HEK293 (cell line): Measurements from ENCODE around the gene WDR35.

Source experiments
- CTCF ChIP-seq: fragments of 450-650 bp; formaldehyde crosslinking; IDR thresholded peaks from 2 replicates; pipeline ENCODE4 v1.5.1; 2016; ENCODE audit warnings: missing biosample characterization, missing genetic modification characterization
- MEIS1 ChIP-seq: sonication (generic); formaldehyde crosslinking; IDR thresholded peaks from 2 replicates; pipeline ENCODE4 v1.8.1; 2022; ENCODE audit warnings: missing genetic modification reagents, mild to moderate bottlenecking, borderline replicate concordance
- SP2 ChIP-seq: fragments of 450-650 bp; formaldehyde crosslinking; IDR thresholded peaks from 2 replicates; pipeline ENCODE4 v1.5.1; 2016; ENCODE audit warnings: missing biosample characterization, missing genetic modification characterization
- TSHZ1 ChIP-seq: fragments of 450-650 bp; formaldehyde crosslinking; IDR thresholded peaks from 2 replicates; pipeline ENCODE4 v1.5.1; 2016; ENCODE audit warnings: missing biosample characterization, missing genetic modification characterization, borderline replicate concordance
- ZBTB49 ChIP-seq: fragments of 450-650 bp; formaldehyde crosslinking; IDR thresholded peaks from 2 replicates; pipeline ENCODE4 v1.5.1; 2016; ENCODE audit warnings: missing biosample characterization, missing genetic modification characterization, low read depth
- ZIC2 ChIP-seq: fragments of 450-650 bp; formaldehyde crosslinking; IDR thresholded peaks from 2 replicates; pipeline ENCODE4 v1.5.1; 2016; ENCODE audit warnings: missing biosample characterization, missing genetic modification characterization
- ZNF24 ChIP-seq: fragments of 450-650 bp; formaldehyde crosslinking; IDR thresholded peaks from 2 replicates; pipeline ENCODE4 v1.5.1; 2016; ENCODE audit warnings: missing biosample characterization, missing genetic modification characterization
- ZNF26 ChIP-seq: fragments of 450-650 bp; formaldehyde crosslinking; IDR thresholded peaks from 2 replicates; pipeline ENCODE4 v1.5.1; 2016; ENCODE audit warnings: missing biosample characterization, missing genetic modification characterization
- ZNF274 ChIP-seq, 2 experiments: fragments of 200-500 bp in 1 of 2; fragments of 450-650 bp in 1 of 2; sonication (Bioruptor generic) in 1 of 2; formaldehyde crosslinking in 1 of 2; IDR thresholded peaks; 2 replicates each; pipeline versions ENCODE4 v1.5.1 to v1.6.1; 2014 to 2016; ENCODE audit warnings: borderline replicate concordance in 1 of 2, inconsistent platforms in 1 of 2, low read length in 1 of 2, missing biosample characterization in 1 of 2, missing genetic modification characterization in 1 of 2
- ZNF585B ChIP-seq: fragments of 450-650 bp; formaldehyde crosslinking; IDR thresholded peaks from 2 replicates; pipeline ENCODE4 v1.5.1; 2016; ENCODE audit warnings: missing biosample characterization, missing genetic modification characterization

- no peak for TF ChIP-seq CTCF (tag by site-specific recombination)
- TF ChIP-seq ZNF26, result no peak
- TF ChIP-seq TSHZ1 (tag by site-specific recombination), result no peak
- TF ChIP-seq ZNF24 (tag by site-specific recombination), result no peak
- TF ChIP-seq ZIC2 (tag by site-specific recombination), result no peak
- no peak for TF ChIP-seq SP2 (tag by site-specific recombination)
- no peak for TF ChIP-seq ZNF274 (IDR thresholded peaks at IDR 0.05; ENCODE audit: low read length)
- TF ChIP-seq ZNF274 (tag by site-specific recombination; IDR thresholded peaks at IDR 0.05; ENCODE audit: borderline replicate concordance), result no peak
- TF ChIP-seq ZBTB49, result no peak
- no peak for TF ChIP-seq ZNF585B (tag by site-specific recombination)
- no peak for TF ChIP-seq MEIS1
Observed at GRCh38 chr2:19993731-19994130, 3.8 kb upstream of the WDR35 start.
